GM21381 (cell line): Measurements from ENCODE around the gene USP11.

Experiments used
- ATAC-seq: cut with Tn5 transposase; IDR thresholded peaks from one replicate; pipeline ENCODE4 v1.9.1; 2021; ENCODE audit warnings: mild to moderate bottlenecking, moderate library complexity; ENCODE audit not compliant: unreplicated experiment

The USP11 gene

GRCh38 chrX:47224266-47224895 is 8.4 kb upstream of the USP11 start:
- no peak for ATAC-seq

GRCh38 chrX:47224896-47225290 is 7.9 kb upstream of the USP11 start:
- ATAC-seq, result no peak

- ATAC-seq, result no peak
Measured at GRCh38 chrX:47226071-47226470, 6.7 kb upstream of the USP11 start.

GRCh38 chrX:47226531-47227333 is 6.1 kb upstream of the USP11 start:
- ATAC-seq, result no peak

- ATAC-seq, result no peak
Measured at GRCh38 chrX:47227334-47227583, 5.5 kb upstream of the USP11 start.

- ATAC-seq, result no peak
Measured at GRCh38 chrX:47228550-47229270, 4.1 kb upstream of the USP11 start.

GRCh38 chrX:47229427-47229826 is 3.4 kb upstream of the USP11 start:
- ATAC-seq, result no peak

- no peak for ATAC-seq
Measured at GRCh38 chrX:47230136-47230868, 2.5 kb upstream of the USP11 start.

GRCh38 chrX:47231167-47231566 is 1.6 kb upstream of the USP11 start:
- no peak for ATAC-seq

- no peak for ATAC-seq
Measured at GRCh38 chrX:47232197-47232802, 509 bp upstream of the USP11 start.

GRCh38 chrX:47233333-47234113 is 714 bp downstream of the USP11 start:
- peak; percentile 83 for ATAC-seq

- ATAC-seq, result no peak
Measured at GRCh38 chrX:47234583-47234982, 1.8 kb downstream of the USP11 start.

- ATAC-seq, result no peak
Measured at GRCh38 chrX:47235691-47236103, 2.9 kb downstream of the USP11 start.

GRCh38 chrX:47239199-47239598 is 6.4 kb downstream of the USP11 start:
- no peak for ATAC-seq

- ATAC-seq, result no peak
Measured at GRCh38 chrX:47239898-47240545, 7.2 kb downstream of the USP11 start.

GRCh38 chrX:47240619-47241018 is 7.8 kb downstream of the USP11 start:
- no peak for ATAC-seq

- no peak for ATAC-seq
Measured at GRCh38 chrX:47241201-47242011, 8.6 kb downstream of the USP11 start.

- ATAC-seq, result no peak
Measured at GRCh38 chrX:47242321-47242720, 9.5 kb downstream of the USP11 start.

GRCh38 chrX:47243351-47243750 is 10.5 kb downstream of the USP11 start:
- no peak for ATAC-seq
